ENCODE results near the gene TSPAN9.

Gene TSPAN9

GRCh38 chr12:3330976-3331510 is 253.9 kb downstream of the TSPAN9 start:
- Histone ChIP-seq H3K4me3 (ENCODE audit: low read depth, low read length, poor library complexity, severe bottlenecking) (no peak overlapping the region), H3K9me2 (ENCODE audit: low read depth, low read length) (no peaks in the 10 kb centered on the region), H4K20me1 (ENCODE audit: insufficient read depth, low read length) (no peaks in the 10 kb centered on the region), H3K27ac (ENCODE audit: low read depth, low read length, poor library complexity, severe bottlenecking) (no peak overlapping the region), H3K9me3 (ENCODE audit: low read length) (no peaks in the 10 kb centered on the region), H3K4me1 (ENCODE audit: insufficient read depth, low read length, severe bottlenecking) (no peaks in the 10 kb centered on the region), H3K36me3 (ENCODE audit: insufficient read depth, low read length) (no peaks in the 10 kb centered on the region), H3F3A (ENCODE audit: insufficient read depth, low read length) (no peaks in the 10 kb centered on the region), H3K27me3 (ENCODE audit: insufficient read depth, low read length) (no peaks in the 10 kb centered on the region), H3K9ac (ENCODE audit: low read length) (no peak overlapping the region), H2AFZ (ENCODE audit: low read length) (no peak overlapping the region), H3K4me2 (ENCODE audit: low read length) (no peak overlapping the region), H3K79me2 (ENCODE audit: insufficient read depth, low read length) (no peaks in the 10 kb centered on the region)
- no peak for TF ChIP-seq EZH2 (IDR thresholded peaks at IDR 0.05; ENCODE audit: borderline replicate concordance, low read length)
- TF ChIP-seq, protein P1, sequence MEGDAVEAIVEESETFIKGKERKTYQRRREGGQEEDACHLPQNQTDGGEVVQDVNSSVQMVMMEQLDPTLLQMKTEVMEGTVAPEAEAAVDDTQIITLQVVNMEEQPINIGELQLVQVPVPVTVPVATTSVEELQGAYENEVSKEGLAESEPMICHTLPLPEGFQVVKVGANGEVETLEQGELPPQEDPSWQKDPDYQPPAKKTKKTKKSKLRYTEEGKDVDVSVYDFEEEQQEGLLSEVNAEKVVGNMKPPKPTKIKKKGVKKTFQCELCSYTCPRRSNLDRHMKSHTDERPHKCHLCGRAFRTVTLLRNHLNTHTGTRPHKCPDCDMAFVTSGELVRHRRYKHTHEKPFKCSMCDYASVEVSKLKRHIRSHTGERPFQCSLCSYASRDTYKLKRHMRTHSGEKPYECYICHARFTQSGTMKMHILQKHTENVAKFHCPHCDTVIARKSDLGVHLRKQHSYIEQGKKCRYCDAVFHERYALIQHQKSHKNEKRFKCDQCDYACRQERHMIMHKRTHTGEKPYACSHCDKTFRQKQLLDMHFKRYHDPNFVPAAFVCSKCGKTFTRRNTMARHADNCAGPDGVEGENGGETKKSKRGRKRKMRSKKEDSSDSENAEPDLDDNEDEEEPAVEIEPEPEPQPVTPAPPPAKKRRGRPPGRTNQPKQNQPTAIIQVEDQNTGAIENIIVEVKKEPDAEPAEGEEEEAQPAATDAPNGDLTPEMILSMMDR (IDR thresholded peaks at IDR 0.05; ENCODE audit: low read length), result no peak

DNA sequence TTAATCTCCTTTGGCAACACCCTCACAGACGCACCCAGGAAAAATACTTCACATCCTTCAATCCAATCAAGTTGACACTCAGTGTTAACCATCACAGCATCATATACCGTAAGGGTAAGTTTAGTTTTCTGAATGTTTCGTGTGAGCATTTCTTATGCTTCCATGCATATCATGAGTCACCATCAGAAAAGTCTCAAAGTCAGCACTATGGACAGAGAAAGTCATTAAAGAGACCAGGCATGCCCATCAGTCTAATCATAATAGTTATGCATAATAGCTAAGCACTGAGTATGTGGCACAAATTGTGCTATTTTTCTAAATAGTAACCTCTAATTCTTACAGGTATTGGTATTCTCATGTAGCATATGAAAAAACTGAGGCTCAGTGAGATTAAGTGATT is 255.0 kb downstream of the TSPAN9 start:
- Histone ChIP-seq H3K9ac (ENCODE audit: low read length) (no peak overlapping the region), H4K20me1 (ENCODE audit: insufficient read depth, low read length) (no peaks in the 10 kb centered on the region), H3K4me3 (ENCODE audit: low read depth, low read length, poor library complexity, severe bottlenecking) (no peak overlapping the region), H3K9me3 (ENCODE audit: low read length) (no peaks in the 10 kb centered on the region), H3K4me2 (ENCODE audit: low read length) (no peak overlapping the region), H2AFZ (ENCODE audit: low read length) (no peak overlapping the region), H3K79me2 (ENCODE audit: insufficient read depth, low read length) (no peaks in the 10 kb centered on the region), H3F3A (ENCODE audit: insufficient read depth, low read length) (no peaks in the 10 kb centered on the region), H3K27me3 (ENCODE audit: insufficient read depth, low read length) (no peaks in the 10 kb centered on the region), H3K27ac (ENCODE audit: low read depth, low read length, poor library complexity, severe bottlenecking) (no peak overlapping the region), H3K4me1 (ENCODE audit: insufficient read depth, low read length, severe bottlenecking) (no peaks in the 10 kb centered on the region), H3K36me3 (ENCODE audit: insufficient read depth, low read length) (no peaks in the 10 kb centered on the region), H3K9me2 (ENCODE audit: low read depth, low read length) (no peaks in the 10 kb centered on the region)
- TF ChIP-seq, protein P1 (IDR thresholded peaks at IDR 0.05; ENCODE audit: low read length), result no peak
- no peak for TF ChIP-seq EZH2 (IDR thresholded peaks at IDR 0.05; ENCODE audit: borderline replicate concordance, low read length)

- H3K27ac ChIP-seq (ENCODE audit: low read depth, low read length, poor library complexity, severe bottlenecking), result no peak overlapping the region
- H3K27me3 ChIP-seq (ENCODE audit: insufficient read depth, low read length), result no peaks in the 10 kb centered on the region
- H3F3A ChIP-seq (ENCODE audit: insufficient read depth, low read length), result no peaks in the 10 kb centered on the region
- H2AFZ ChIP-seq (ENCODE audit: low read length), result no peak overlapping the region
- H3K79me2 ChIP-seq (ENCODE audit: insufficient read depth, low read length), result no peaks in the 10 kb centered on the region
- H3K4me1 ChIP-seq (ENCODE audit: insufficient read depth, low read length, severe bottlenecking), result no peaks in the 10 kb centered on the region
- no peak for TF ChIP-seq EZH2 (IDR thresholded peaks at IDR 0.05; ENCODE audit: borderline replicate concordance, low read length)
- TF ChIP-seq, protein P1 (IDR thresholded peaks at IDR 0.05; ENCODE audit: low read length), result no peak
- no peaks in the 10 kb centered on the region for H3K9me2 ChIP-seq (ENCODE audit: low read depth, low read length)
- no peaks in the 10 kb centered on the region for H4K20me1 ChIP-seq (ENCODE audit: insufficient read depth, low read length)
- no peak overlapping the region for H3K4me3 ChIP-seq (ENCODE audit: low read depth, low read length, poor library complexity, severe bottlenecking)
- no peak overlapping the region for H3K4me2 ChIP-seq (ENCODE audit: low read length)
- no peaks in the 10 kb centered on the region for H3K36me3 ChIP-seq (ENCODE audit: insufficient read depth, low read length)
- H3K9ac ChIP-seq (ENCODE audit: low read length), result no peak overlapping the region
- H3K9me3 ChIP-seq (ENCODE audit: low read length), result no peaks in the 10 kb centered on the region
Observed at GRCh38 chr12:3333583-3333982, 256.4 kb downstream of the TSPAN9 start.

Measured in OCI-LY1 (cell line).